Skeletal muscle tissue (tissue), 4 donors: ENCODE measurements around the gene HOXC13. TPM values are rescaled to one million over a fixed set of nuclear protein-coding genes. Genes with fewer than 3 reads are reported as not detected.

Experiments used
- H3K27ac ChIP-seq: one replicate; pipeline ENCODE4 v1.7.0; 2013; ENCODE audit warnings: mild to moderate bottlenecking, low read depth, low read length, inconsistent platforms
- H3K27me3 ChIP-seq, 3 donors: one replicate each; pipeline ENCODE4 v1.7.0; 2013; ENCODE audit warnings: low read length in 3 of 3; ENCODE audit not compliant: control insufficient read depth in 3 of 3, insufficient read depth in 3 of 3
- H3K36me3 ChIP-seq, 3 donors: one replicate each; pipeline ENCODE4 v1.7.0; 2013; ENCODE audit warnings: low read length in 3 of 3; ENCODE audit not compliant: control insufficient read depth in 3 of 3, insufficient read depth in 3 of 3
- H3K4me1 ChIP-seq, 3 donors: one replicate each; pipeline ENCODE4 v1.7.0; 2013; ENCODE audit warnings: low read length in 3 of 3, mild to moderate bottlenecking in 3 of 3; ENCODE audit not compliant: control insufficient read depth in 3 of 3, insufficient read depth in 3 of 3
- H3K4me3 ChIP-seq, 3 donors: one replicate each; pipeline ENCODE4 v1.7.0; 2013; ENCODE audit warnings: low read length in 3 of 3
- H3K9ac ChIP-seq, 3 donors: one replicate each; pipeline ENCODE4 v1.7.0; 2013; ENCODE audit warnings: low read length in 3 of 3, mild to moderate bottlenecking in 3 of 3, moderate library complexity in 2 of 3, low read depth in 1 of 3
- H3K9me3 ChIP-seq, 3 donors: one replicate each; pipeline ENCODE4 v1.7.0; 2013; ENCODE audit warnings: low read length in 3 of 3; ENCODE audit not compliant: control insufficient read depth in 3 of 3
- total RNA-seq: library from RNA; depleted of rRNA; stranded (reverse); fragments of >200 nt; gene quantifications from one replicate; pipeline ENCODE4 v1.2.3, GENCODE V29; 2014
- donor health status: Osteomylitis.

The HOXC13 gene
- total RNA-seq, 1 donor from 2014 or later: not detected

- Histone ChIP-seq H3K9ac (peak overlapping the region; percentile 95 to 97 (median 97)), H3K27ac (peak overlapping the region; percentile 100), H3K36me3 (no peaks in the 10 kb centered on the region), H3K4me3 (peak overlapping the region; percentile 87 to 95 (median 91)), H3K27me3 (peaks cover 10 to 24% (median 19%) of the 10 kb centered on the region in 3 donors), H3K4me1 (peaks cover 62 to 84% (median 64%) of the 10 kb centered on the region in 3 donors), H3K9me3 (no peaks in the 10 kb centered on the region)
Measured at GRCh38 chr12:53987787-53988230, 49.2 kb downstream of the HOXC13 start.

DNA sequence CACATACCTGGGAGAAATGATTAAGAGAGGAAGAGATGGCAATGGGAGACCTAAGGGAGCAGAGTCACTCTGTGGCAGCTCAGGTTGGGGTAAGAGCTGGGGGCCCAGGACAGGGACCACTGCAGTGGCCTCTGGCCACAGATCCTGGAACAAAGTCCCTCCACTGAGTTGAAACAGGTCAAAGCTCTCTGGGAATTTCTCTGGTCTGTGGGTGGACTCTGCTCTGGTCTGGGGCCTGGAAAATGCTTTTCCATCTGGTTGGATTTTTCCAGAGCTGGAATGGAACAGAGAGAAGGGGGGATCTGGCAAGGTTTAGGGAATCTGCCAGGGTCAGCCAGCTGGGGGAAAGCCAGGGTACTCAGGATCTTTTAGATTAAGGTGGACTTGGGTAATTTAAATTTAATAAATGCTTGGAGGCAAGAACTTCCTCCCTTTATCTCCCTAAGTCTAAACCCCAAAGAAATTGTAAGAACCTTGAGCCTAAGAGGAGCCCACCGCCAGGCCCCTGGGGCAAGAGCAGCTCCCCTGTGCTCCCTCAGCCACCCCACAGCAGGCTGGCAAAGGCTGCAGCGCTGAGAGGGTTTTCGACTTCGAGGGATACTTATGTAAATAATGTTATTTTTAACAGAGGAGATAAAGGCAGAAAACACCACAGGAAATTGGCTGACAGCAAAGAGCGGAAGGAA, 50.1 kb downstream of the HOXC13 start:
- H3K27ac ChIP-seq: peak overlapping the region; percentile 100
- H3K36me3 ChIP-seq: no peaks in the 10 kb centered on the region
- H3K4me3 ChIP-seq: peak overlapping the region; percentile 52 to 91 (median 57)
- H3K9me3 ChIP-seq: no peaks in the 10 kb centered on the region
- peaks cover 9 to 24% (median 10%) of the 10 kb centered on the region in 3 donors for H3K27me3 ChIP-seq
- H3K9ac ChIP-seq: peak overlapping the region; percentile 34 to 97 (median 65)
- H3K4me1 ChIP-seq: peaks cover 68 to 83% (median 70%) of the 10 kb centered on the region in 3 donors

DNA sequence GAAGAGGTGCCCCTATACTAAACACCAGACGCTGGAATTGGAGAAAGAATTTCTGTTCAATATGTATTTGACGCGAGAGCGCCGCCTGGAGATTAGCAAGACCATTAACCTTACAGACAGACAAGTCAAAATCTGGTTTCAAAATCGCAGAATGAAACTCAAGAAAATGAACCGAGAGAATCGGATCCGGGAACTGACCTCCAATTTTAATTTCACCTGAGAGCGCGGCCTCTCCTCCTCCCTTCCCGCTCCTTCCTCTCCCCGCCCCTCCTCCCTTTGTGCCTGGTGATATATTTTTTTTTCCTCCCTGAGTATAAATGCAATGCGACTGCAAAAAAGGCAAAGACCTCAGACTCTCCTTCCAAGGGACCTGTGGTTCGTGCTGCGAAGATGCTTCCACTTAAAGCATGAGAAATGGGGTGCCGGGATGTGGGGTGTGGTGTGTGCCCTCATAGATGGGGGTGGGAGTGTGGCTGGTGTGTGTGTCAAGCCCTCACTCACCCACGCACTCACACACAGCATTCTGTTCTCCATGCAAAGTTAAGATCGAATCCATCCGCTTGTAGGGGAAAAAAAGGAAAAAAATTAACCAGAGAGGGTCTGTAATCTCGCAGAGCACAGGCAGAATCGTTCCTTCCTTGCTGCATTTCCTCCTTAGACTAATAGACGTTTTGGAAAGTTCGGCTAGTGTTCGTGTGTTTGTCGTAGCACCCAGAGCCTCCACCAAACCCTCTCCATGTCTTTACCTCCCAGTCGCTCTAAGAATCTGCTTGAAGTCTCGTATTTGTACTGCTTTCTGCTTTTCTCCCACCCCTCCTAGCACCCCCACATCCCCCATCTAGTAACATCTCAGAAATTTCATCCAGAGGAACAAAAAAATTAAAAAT, 50.8 kb downstream of the HOXC13 start:
- peak overlapping the region; percentile 57 to 91 (median 70) for H3K4me3 ChIP-seq
- peaks cover 4 to 21% (median 5%) of the 10 kb centered on the region in 3 donors for H3K27me3 ChIP-seq
- peaks cover 69 to 86% (median 70%) of the 10 kb centered on the region in 3 donors for H3K4me1 ChIP-seq
- H3K9ac ChIP-seq: peak overlapping the region; percentile 64 to 81 (median 69)
- H3K27ac ChIP-seq: peak overlapping the region; percentile 100
- no peaks in the 10 kb centered on the region for H3K9me3 ChIP-seq
- H3K36me3 ChIP-seq: no peaks in the 10 kb centered on the region

GRCh38 chr12:53990311-53991076, 51.9 kb downstream of the HOXC13 start:
- no peaks in the 10 kb centered on the region for H3K9me3 ChIP-seq
- no peaks in the 10 kb centered on the region for H3K36me3 ChIP-seq
- peak overlapping the region; percentile 42 to 72 (median 67) for H3K4me3 ChIP-seq
- H3K9ac ChIP-seq: peak overlapping the region; percentile 34 to 81 (median 71)
- H3K27ac ChIP-seq: peak overlapping the region; percentile 100
- peaks cover 4 to 21% (median 5%) of the 10 kb centered on the region in 3 donors for H3K27me3 ChIP-seq
- peaks cover 72 to 91% (median 74%) of the 10 kb centered on the region in 3 donors for H3K4me1 ChIP-seq

- Histone ChIP-seq H3K27ac (peak overlapping the region; percentile 100), H3K36me3 (no peaks in the 10 kb centered on the region), H3K4me1 (peaks cover 68 to 89% (median 75%) of the 10 kb centered on the region in 3 donors), H3K27me3 (peaks cover 4 to 19% (median 5%) of the 10 kb centered on the region in 3 donors), H3K9ac (peak overlapping the region; percentile 34 to 81 (median 71)), H3K4me3 (peak overlapping the region; percentile 42 to 72 (median 67)), H3K9me3 (no peaks in the 10 kb centered on the region)
Measured at GRCh38 chr12:53991077-53991460, 52.4 kb downstream of the HOXC13 start.

DNA sequence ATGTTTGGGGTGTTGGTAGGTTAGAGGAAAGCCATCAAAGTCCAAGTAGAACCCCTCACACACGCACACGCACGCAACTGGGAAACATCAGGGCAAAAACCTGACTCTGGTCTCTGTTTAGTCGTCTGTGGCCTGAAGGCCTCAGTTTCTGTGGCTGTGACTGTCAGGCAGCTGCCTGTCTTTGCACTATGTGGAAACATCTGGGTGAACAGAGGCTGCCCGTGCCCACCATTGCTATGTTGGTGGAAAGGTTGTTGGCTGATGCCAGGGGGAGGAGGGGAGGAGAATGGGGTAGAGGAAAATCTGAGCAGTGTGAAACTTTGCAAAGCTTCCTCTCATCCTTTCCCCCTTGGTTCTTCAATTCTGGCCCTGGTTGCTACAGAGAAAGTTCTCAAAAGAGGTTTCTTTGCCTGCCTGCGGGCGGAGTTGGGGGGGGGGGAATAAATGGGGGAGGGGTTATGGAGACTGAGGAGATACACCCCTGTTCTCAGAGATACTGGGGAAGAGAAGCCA, 53.8 kb downstream of the HOXC13 start:
- Histone ChIP-seq H3K27me3 (peaks cover 0 to 13% (median 3%) of the 10 kb centered on the region in 3 donors), H3K36me3 (no peaks in the 10 kb centered on the region), H3K9ac (peak overlapping the region; percentile 34 to 81 (median 71)), H3K4me1 (peaks cover 70 to 90% (median 79%) of the 10 kb centered on the region in 3 donors), H3K4me3 (peak overlapping the region in 2 of 3 donors; percentile 2 to 42), H3K27ac (peak overlapping the region; percentile 100), H3K9me3 (no peaks in the 10 kb centered on the region)

- peak overlapping the region; percentile 88 to 93 (median 89) for H3K4me3 ChIP-seq
- H3K27ac ChIP-seq: peak overlapping the region; percentile 100
- H3K9me3 ChIP-seq: no peaks in the 10 kb centered on the region
- H3K4me1 ChIP-seq: peaks cover 69 to 90% (median 77%) of the 10 kb centered on the region in 3 donors
- peak overlapping the region; percentile 87 to 99 (median 99) for H3K9ac ChIP-seq
- H3K36me3 ChIP-seq: no peaks in the 10 kb centered on the region
- H3K27me3 ChIP-seq: peaks cover 0 to 12% (median 3%) of the 10 kb centered on the region in 3 donors
Measured at GRCh38 chr12:53993162-53994008, 54.8 kb downstream of the HOXC13 start.

- peaks cover 0 to 9% (median 3%) of the 10 kb centered on the region in 3 donors for H3K27me3 ChIP-seq
- peaks cover 69 to 86% (median 77%) of the 10 kb centered on the region in 3 donors for H3K4me1 ChIP-seq
- peak overlapping the region; percentile 100 for H3K27ac ChIP-seq
- no peaks in the 10 kb centered on the region for H3K36me3 ChIP-seq
- peak overlapping the region; percentile 88 to 93 (median 89) for H3K4me3 ChIP-seq
- H3K9me3 ChIP-seq: no peaks in the 10 kb centered on the region
- peak overlapping the region; percentile 87 to 99 (median 99) for H3K9ac ChIP-seq
Measured at GRCh38 chr12:53994009-53994263, 55.3 kb downstream of the HOXC13 start.
